B cell (primary cell): ENCODE measurements around the gene LHFPL4. TPM values are rescaled to one million over a fixed set of nuclear protein-coding genes. Genes with fewer than 3 reads are reported as not detected.

Experiments
- ATAC-seq: fragments of 200-7000 bp; cut with Tn5 transposase; one replicate; pipeline ENCODE4 v1.10.0; 2021; ENCODE audit warnings: low read depth, mild to moderate bottlenecking, moderate number of reproducible peaks, moderate library complexity
- CTCF ChIA-PET: fragments of 350-600 bp; sonication (Branson Sonifier 250); formaldehyde crosslinking; loops from one replicate; lab custom pipeline; 2021; ENCODE audit warnings: antibody characterized with exemption, inconsistent platforms; lab: Charles Lee
- POLR2A ChIA-PET: fragments of 350-600 bp; sonication (Branson Sonifier 250); formaldehyde crosslinking; loops from one replicate; lab custom pipeline; 2021; ENCODE audit warnings: antibody characterized with exemption; lab: Charles Lee
- DNase-seq: peaks from one replicate; pipeline ENCODE4 v3.0.0; 2013
- H2AFZ ChIP-seq: 2 replicates; pipeline ENCODE4 v1.6.1; 2012; ENCODE audit warnings: mild to moderate bottlenecking, low read depth, low read length; ENCODE audit not compliant: insufficient read depth, poor library complexity, severe bottlenecking
- H3K27ac ChIP-seq, 2 donors: 1 replicate in 1 of 2; 2 replicates in 1 of 2; pipeline ENCODE4 v1.5.1; 2012 to 2013; ENCODE audit warnings: low read length in 2 of 2, mild to moderate bottlenecking in 2 of 2, moderate library complexity in 1 of 2
- H3K27me3 ChIP-seq, 4 experiments: fragments of 200-600 bp in 1 of 4; sonication (generic) in 1 of 4; replicated peaks in 1 of 4; 1 replicate in 2 of 4; 2 replicates in 2 of 4; pipeline versions ENCODE4 v1.6.1 to v1.7.0; 2013 to 2016; ENCODE audit warnings: low read length in 3 of 4, mild to moderate bottlenecking in 2 of 4, mixed read lengths in 1 of 4, moderate library complexity in 1 of 4; ENCODE audit not compliant: insufficient read depth in 4 of 4, control insufficient read depth in 3 of 4; ENCODE audit errors: control extremely low read depth in 1 of 4
- H3K36me3 ChIP-seq, 2 experiments: replicated peaks in 1 of 2; 1 replicate in 1 of 2; 2 replicates in 1 of 2; pipeline versions ENCODE4 v1.6.1 to v1.7.1; 2013; ENCODE audit warnings: low read length in 1 of 2; ENCODE audit not compliant: insufficient read depth in 2 of 2, control insufficient read depth in 1 of 2; ENCODE audit errors: control extremely low read depth in 1 of 2, extremely low read depth in 1 of 2
- H3K4me1 ChIP-seq, 2 donors: fragments of 200-600 bp in 1 of 2; sonication (generic) in 1 of 2; 1 replicate in 1 of 2; 2 replicates in 1 of 2; pipeline versions ENCODE4 v1.5.1 to v1.6.1; 2013 to 2017; ENCODE audit warnings: low read length in 2 of 2; ENCODE audit not compliant: control insufficient read depth in 2 of 2, insufficient read depth in 2 of 2
- H3K4me2 ChIP-seq: replicated peaks from 2 replicates; pipeline ENCODE3; 2012; ENCODE audit warnings: mild to moderate bottlenecking, low read depth, low read length; ENCODE audit not compliant: poor library complexity, severe bottlenecking
- H3K4me3 ChIP-seq, 5 experiments: fragments of 200-600 bp in 1 of 5; sonication (generic) in 1 of 5; 1 replicate in 3 of 5; 2 replicates in 2 of 5; pipeline versions ENCODE4 v1.5.1 to v1.7.0; 2011 to 2016; ENCODE audit warnings: low read length in 4 of 5, mild to moderate bottlenecking in 4 of 5, low read depth in 2 of 5, control low read depth in 1 of 5, moderate library complexity in 1 of 5; ENCODE audit not compliant: insufficient read depth in 1 of 5; ENCODE audit errors: control extremely low read depth in 1 of 5, extremely low read depth in 1 of 5
- H3K79me2 ChIP-seq: fragments of 200-600 bp; sonication (generic); one replicate; pipeline ENCODE4 v1.6.0; 2016; ENCODE audit warnings: low read length; ENCODE audit not compliant: control insufficient read depth, insufficient read depth
- H3K9ac ChIP-seq: fragments of 200-600 bp; sonication (generic); 2 replicates; pipeline ENCODE4 v1.6.1; 2017; ENCODE audit warnings: mild to moderate bottlenecking, low read length, moderate library complexity
- H3K9me3 ChIP-seq, 3 donors: one replicate each; pipeline versions ENCODE4 v1.6.1 to v1.7.1; 2013; ENCODE audit warnings: low read length in 2 of 3; ENCODE audit not compliant: control insufficient read depth in 2 of 3, insufficient read depth in 1 of 3; ENCODE audit errors: control extremely low read depth in 1 of 3
- H4K20me1 ChIP-seq: 2 replicates; pipeline ENCODE4 v1.6.0; 2012; ENCODE audit warnings: mild to moderate bottlenecking, low read length; ENCODE audit not compliant: insufficient read depth, control insufficient read depth, poor library complexity, severe bottlenecking
- H3K27ac Mint-ChIP-seq: one replicate; pipeline ENCODE4 v1.8.0; 2021; ENCODE audit warnings: mixed read lengths
- H3K27me3 Mint-ChIP-seq: one replicate; pipeline ENCODE4 v1.8.0; 2021; ENCODE audit warnings: mixed read lengths
- H3K4me1 Mint-ChIP-seq: one replicate; pipeline ENCODE4 v1.8.0; 2021; ENCODE audit warnings: mixed read lengths
- H3K4me3 Mint-ChIP-seq: one replicate; pipeline ENCODE4 v1.8.0; 2021; ENCODE audit warnings: mixed read lengths
- H3K9me3 Mint-ChIP-seq: one replicate; pipeline ENCODE4 v1.8.0; 2022; ENCODE audit warnings: mixed read lengths; ENCODE audit not compliant: insufficient read depth
- EZH2 ChIP-seq: IDR thresholded peaks from 2 replicates; pipeline ENCODE4 v1.6.1; 2012; ENCODE audit warnings: borderline replicate concordance, low read depth, mild to moderate bottlenecking, moderate library complexity, low read length; ENCODE audit not compliant: insufficient read depth, poor library complexity, severe bottlenecking
- WGBS: methylation state at CpG from one replicate; pipeline ENCODE4 v1.1.5; 2013; ENCODE audit warnings: missing lambda C conversion rate; ENCODE audit not compliant: insufficient coverage; 5-methylcytosine and 5-hydroxymethylcytosine counted together
- intact Hi-C: fragments of 100-400 bp; cut with micrococcal nuclease; formaldehyde crosslinking; loops from one replicate; pipeline ENCODE4 v1.10.0; 2022
- polyA plus RNA-seq: library from polyadenylated mRNA; depleted of rRNA; stranded (reverse); fragments of >200 nt; gene quantifications from 2 replicates; pipeline ENCODE4 v1.2.3, GENCODE V29; 2012
- total RNA-seq, 2 donors: library from RNA; stranded (reverse); fragments of 120-200 nt in 1 of 2; gene quantifications; 1 replicate in 1 of 2; 2 replicates in 1 of 2; pipeline versions ENCODE4 v1.2.3 to v1.2.4, GENCODE V29; 2013 to 2022
- TF ChIP-seq, protein P1 (sequence below): fragments of 200-600 bp; IDR thresholded peaks from one replicate; pipeline ENCODE4 v1.8.0; 2022; ENCODE audit warnings: antibody characterized with exemption, mild to moderate bottlenecking

The LHFPL4 gene
- total and polyA plus RNA-seq, 2 donors (not counting 1 experiment from before 2014, with no cell fraction given) = not detected

GRCh38 chr3:9480265-9480664 is 73.4 kb downstream of the LHFPL4 start:
- H3K4me1 ChIP-seq = no peaks in the 10 kb centered on the region
- H3K4me3 ChIP-seq = no peak overlapping the region
- H3K27ac Mint-ChIP-seq = no peak overlapping the region
- ChIA-PET POLR2A (no interaction called here), CTCF (no interaction called here)
- no peaks in the 10 kb centered on the region for H3K79me2 ChIP-seq
- no peak overlapping the region for H2AFZ ChIP-seq
- no peaks in the 10 kb centered on the region for H4K20me1 ChIP-seq
- no peak overlapping the region for H3K9ac ChIP-seq
- no CpG with 5 or more reads among the region's 1 CpG for WGBS
- no peak overlapping the region for H3K4me3 Mint-ChIP-seq
- DNase-seq (no peak), ATAC-seq (no peak)
- H3K27me3 Mint-ChIP-seq = no peaks in the 10 kb centered on the region
- H3K9me3 ChIP-seq = no peaks in the 10 kb centered on the region
- H3K36me3 ChIP-seq = peaks cover 0 to 46% of the 10 kb centered on the region in 2 experiments
- no peak overlapping the region for H3K27ac ChIP-seq
- no peaks in the 10 kb centered on the region for H3K9me3 Mint-ChIP-seq
- TF ChIP-seq, protein P1, sequence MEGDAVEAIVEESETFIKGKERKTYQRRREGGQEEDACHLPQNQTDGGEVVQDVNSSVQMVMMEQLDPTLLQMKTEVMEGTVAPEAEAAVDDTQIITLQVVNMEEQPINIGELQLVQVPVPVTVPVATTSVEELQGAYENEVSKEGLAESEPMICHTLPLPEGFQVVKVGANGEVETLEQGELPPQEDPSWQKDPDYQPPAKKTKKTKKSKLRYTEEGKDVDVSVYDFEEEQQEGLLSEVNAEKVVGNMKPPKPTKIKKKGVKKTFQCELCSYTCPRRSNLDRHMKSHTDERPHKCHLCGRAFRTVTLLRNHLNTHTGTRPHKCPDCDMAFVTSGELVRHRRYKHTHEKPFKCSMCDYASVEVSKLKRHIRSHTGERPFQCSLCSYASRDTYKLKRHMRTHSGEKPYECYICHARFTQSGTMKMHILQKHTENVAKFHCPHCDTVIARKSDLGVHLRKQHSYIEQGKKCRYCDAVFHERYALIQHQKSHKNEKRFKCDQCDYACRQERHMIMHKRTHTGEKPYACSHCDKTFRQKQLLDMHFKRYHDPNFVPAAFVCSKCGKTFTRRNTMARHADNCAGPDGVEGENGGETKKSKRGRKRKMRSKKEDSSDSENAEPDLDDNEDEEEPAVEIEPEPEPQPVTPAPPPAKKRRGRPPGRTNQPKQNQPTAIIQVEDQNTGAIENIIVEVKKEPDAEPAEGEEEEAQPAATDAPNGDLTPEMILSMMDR = no peak
- no peak for TF ChIP-seq EZH2
- no peaks in the 10 kb centered on the region for H3K4me1 Mint-ChIP-seq
- intact Hi-C loops = no loop called here
- no peaks in the 10 kb centered on the region for H3K27me3 ChIP-seq
- no peak overlapping the region for H3K4me2 ChIP-seq

DNA sequence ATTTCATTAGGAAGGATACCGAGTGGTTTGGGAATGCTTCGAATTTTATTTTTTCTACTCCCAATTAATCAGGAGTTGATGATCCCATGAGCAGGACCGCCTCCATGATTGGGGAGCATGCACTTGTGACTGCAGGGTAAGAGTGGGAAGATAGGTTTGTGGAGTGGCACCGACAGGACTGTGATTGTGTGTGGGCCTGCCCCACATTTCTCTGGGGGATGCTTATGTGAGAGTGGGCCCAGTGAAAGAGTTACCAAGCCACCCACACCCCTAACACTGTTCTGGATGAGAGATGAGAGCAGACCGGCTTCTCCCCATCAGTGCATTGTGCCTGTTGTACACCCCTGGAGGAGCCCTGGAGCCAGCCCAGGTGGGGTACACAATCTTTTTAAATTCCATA is 76.7 kb downstream of the LHFPL4 start:
- TF ChIP-seq EZH2 = no peak
- TF ChIP-seq, protein P1 = no peak
- DNase-seq (no peak), ATAC-seq (no peak)
- Histone ChIP-seq H3K36me3 (peaks cover 0 to 80% of the 10 kb centered on the region in 2 experiments), H3K9ac (no peak overlapping the region), H3K79me2 (no peaks in the 10 kb centered on the region), H3K4me3 (no peak overlapping the region), H3K4me1 (no peaks in the 10 kb centered on the region), H3K27me3 (no peaks in the 10 kb centered on the region), H2AFZ (no peak overlapping the region), H3K9me3 (no peaks in the 10 kb centered on the region), H3K27ac (no peak overlapping the region), H4K20me1 (no peaks in the 10 kb centered on the region), H3K4me2 (no peak overlapping the region)
- no peak overlapping the region for H3K27ac Mint-ChIP-seq
- ChIA-PET POLR2A (no interaction called here), CTCF (interaction anchor here (1.4 kb wide), 1 partner anchor 124 kb away, joined by 3 read pairs; no protein-coding TSS in a partner anchor)
- whole genome bisulfite sequencing = no CpG with 5 or more reads among the region's 5 CpGs
- intact Hi-C loops = no loop called here
- H3K4me3 Mint-ChIP-seq = no peak overlapping the region
- no peaks in the 10 kb centered on the region for H3K9me3 Mint-ChIP-seq
- H3K27me3 Mint-ChIP-seq = no peaks in the 10 kb centered on the region
- no peaks in the 10 kb centered on the region for H3K4me1 Mint-ChIP-seq
